Right atrium auricular region (tissue), 2 donors: ENCODE data around the gene AOPEP. TPM values are rescaled to one million over a fixed set of nuclear protein-coding genes. Genes with fewer than 3 reads are reported as not detected.

Experiments
- DNase-seq: peaks from one replicate; pipeline ENCODE4 v3.0.0-alpha.2; 2019; ENCODE audit warnings: low spot score
- H3K27ac ChIP-seq, 2 donors: fragments of 200-600 bp; sonication (generic); 1 replicate in 1 of 2; 2 replicates in 1 of 2; pipeline ENCODE4 v1.5.1; 2016 to 2019
- H3K27me3 ChIP-seq, 2 donors: fragments of 200-600 bp; sonication (generic); one replicate each; pipeline versions ENCODE4 v1.5.1 to v1.6.0; 2017 to 2019
- H3K36me3 ChIP-seq: fragments of 200-600 bp; sonication (generic); one replicate; pipeline ENCODE4 v1.5.1; 2016
- H3K4me1 ChIP-seq, 2 donors: fragments of 200-600 bp; sonication (generic); one replicate each; pipeline versions ENCODE4 v1.5.1 to v1.6.0; 2017 to 2019
- H3K4me3 ChIP-seq, 2 donors: fragments of 200-600 bp; sonication (generic); 1 replicate in 1 of 2; 2 replicates in 1 of 2; pipeline ENCODE4 v1.5.1; 2017 to 2019; ENCODE audit warnings: mild to moderate bottlenecking in 1 of 2, moderate library complexity in 1 of 2
- H3K9me3 ChIP-seq, 2 donors: fragments of 200-600 bp; sonication (generic); one replicate each; pipeline ENCODE4 v1.5.1; 2019
- CTCF ChIP-seq, 2 donors: fragments of 200-600 bp; sonication (generic); IDR thresholded peaks; one replicate each; pipeline ENCODE4 v1.5.1; 2019; ENCODE audit warnings: antibody characterized with exemption in 2 of 2
- total RNA-seq, 2 donors: library from RNA; depleted of rRNA; stranded (reverse); fragments of >200 nt; gene quantifications; one replicate each; pipeline ENCODE4 v1.1.0, GENCODE V29; 2016

AOPEP gene
- total RNA-seq, 2 donors from 2014 or later: 262 to 314 TPM

DNA sequence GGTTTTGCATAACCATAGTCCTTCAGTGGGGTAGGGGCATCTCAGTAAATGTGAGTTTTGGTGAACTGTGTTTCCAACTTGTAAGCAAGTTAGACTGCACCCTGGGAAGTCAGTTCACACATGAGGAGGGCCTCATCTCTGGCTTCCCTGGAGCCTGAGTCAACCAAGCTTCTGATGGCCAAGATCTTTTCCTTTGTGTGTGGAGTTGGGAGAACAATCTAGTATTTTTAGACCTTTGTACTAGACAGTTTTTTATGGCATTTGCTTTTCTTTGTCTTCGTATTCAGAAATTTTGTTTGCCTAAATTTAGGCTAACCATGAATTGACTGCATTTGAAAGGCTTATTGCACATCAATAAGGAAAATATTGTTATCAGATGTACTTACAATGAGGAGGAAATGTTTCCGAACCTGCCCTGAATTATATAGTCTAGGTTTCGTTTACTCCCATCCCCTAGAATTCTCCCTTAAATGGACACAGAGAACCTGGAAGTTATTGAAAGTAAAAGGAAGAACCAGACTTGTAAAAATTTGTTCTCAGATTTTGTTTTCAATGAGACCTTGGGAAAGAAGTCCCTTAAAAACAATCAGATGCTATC is 204.6 kb downstream of the AOPEP start:
- Histone ChIP-seq H3K4me3 (no peak overlapping the region), H3K36me3 (no peaks in the 10 kb centered on the region), H3K27ac (peak overlapping the region in 1 of 2 donors; percentile 20), H3K4me1 (peaks cover 0 to 23% of the 10 kb centered on the region in 2 donors), H3K27me3 (no peaks in the 10 kb centered on the region), H3K9me3 (no peaks in the 10 kb centered on the region)
- no peak for TF ChIP-seq CTCF (IDR thresholded peaks at IDR 0.05)
- no peak for DNase-seq

GRCh38 chr9:94931740-94932139 is 205.2 kb downstream of the AOPEP start:
- Histone ChIP-seq H3K9me3 (no peaks in the 10 kb centered on the region), H3K4me3 (no peak overlapping the region), H3K4me1 (peaks cover 0 to 29% of the 10 kb centered on the region in 2 donors), H3K27ac (no peak overlapping the region), H3K27me3 (no peaks in the 10 kb centered on the region), H3K36me3 (no peaks in the 10 kb centered on the region)
- DNase-seq: no peak
- TF ChIP-seq CTCF (IDR thresholded peaks at IDR 0.05): no peak

- TF ChIP-seq CTCF (IDR thresholded peaks at IDR 0.05): no peak
- no peak for DNase-seq
- no peak overlapping the region for H3K4me3 ChIP-seq
- no peaks in the 10 kb centered on the region for H3K36me3 ChIP-seq
- H3K4me1 ChIP-seq: peaks cover 0 to 40% of the 10 kb centered on the region in 2 donors
- no peak overlapping the region for H3K27ac ChIP-seq
- no peaks in the 10 kb centered on the region for H3K27me3 ChIP-seq
- H3K9me3 ChIP-seq: no peaks in the 10 kb centered on the region
Observed at GRCh38 chr9:94932652-94933510, 206.4 kb downstream of the AOPEP start.

- H3K4me3 ChIP-seq: no peak overlapping the region
- H3K9me3 ChIP-seq: no peaks in the 10 kb centered on the region
- H3K27me3 ChIP-seq: no peaks in the 10 kb centered on the region
- TF ChIP-seq CTCF (IDR thresholded peaks at IDR 0.05): no peak
- no peaks in the 10 kb centered on the region for H3K36me3 ChIP-seq
- no peak for DNase-seq
- H3K27ac ChIP-seq: no peak overlapping the region
- H3K4me1 ChIP-seq: peaks cover 0 to 44% of the 10 kb centered on the region in 2 donors
Observed at GRCh38 chr9:94933511-94933828, 207.0 kb downstream of the AOPEP start.

DNA sequence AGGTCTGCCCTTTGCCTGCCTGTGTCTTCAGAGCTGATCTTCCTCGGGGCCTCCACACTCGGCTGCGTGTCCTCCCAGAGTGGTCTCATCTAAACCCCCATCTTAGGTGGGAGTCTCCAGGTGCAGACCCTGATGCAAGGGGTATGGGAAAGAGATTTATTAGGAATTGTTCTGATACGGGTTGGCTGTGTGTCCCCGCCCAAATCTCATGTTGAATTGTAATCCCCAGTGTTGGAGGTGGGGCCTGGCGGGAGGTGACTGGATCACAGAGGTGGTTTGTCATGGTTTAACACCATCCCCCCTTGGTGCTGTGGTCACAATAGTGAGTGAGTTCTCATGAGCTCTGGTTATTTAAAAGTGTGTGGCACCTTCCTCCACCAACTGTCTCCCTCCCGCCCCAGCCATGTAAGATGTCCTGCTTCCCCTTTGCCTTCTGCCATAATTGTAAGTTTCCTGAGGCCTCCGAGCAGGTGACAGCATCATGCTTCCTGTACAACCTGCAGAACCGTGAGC is 208.4 kb downstream of the AOPEP start:
- Histone ChIP-seq H3K36me3 (no peaks in the 10 kb centered on the region), H3K27ac (no peak overlapping the region), H3K9me3 (no peaks in the 10 kb centered on the region), H3K4me1 (peaks cover 0 to 32% of the 10 kb centered on the region in 2 donors), H3K27me3 (no peaks in the 10 kb centered on the region), H3K4me3 (no peak overlapping the region)
- no peak for DNase-seq
- TF ChIP-seq CTCF (IDR thresholded peaks at IDR 0.05): no peak
